GM12864 (cell line): ENCODE data around the gene INHA.

Experiments used
- DNase-seq: peaks from one replicate; pipeline ENCODE4 v3.0.0-alpha.2; 2011; ENCODE audit warnings: low read depth
- H3K4me3 ChIP-seq: 2 replicates; pipeline ENCODE4 v1.5.1; 2011; ENCODE audit warnings: mild to moderate bottlenecking, low read depth, low read length, control low read depth
- TF ChIP-seq, protein P1 (sequence below): IDR thresholded peaks from 2 replicates; pipeline ENCODE4 v1.5.1; 2011; ENCODE audit warnings: low read depth, mild to moderate bottlenecking, moderate library complexity, low read length, control low read depth, inconsistent platforms; ENCODE audit errors: missing control alignments

INHA gene

DNA sequence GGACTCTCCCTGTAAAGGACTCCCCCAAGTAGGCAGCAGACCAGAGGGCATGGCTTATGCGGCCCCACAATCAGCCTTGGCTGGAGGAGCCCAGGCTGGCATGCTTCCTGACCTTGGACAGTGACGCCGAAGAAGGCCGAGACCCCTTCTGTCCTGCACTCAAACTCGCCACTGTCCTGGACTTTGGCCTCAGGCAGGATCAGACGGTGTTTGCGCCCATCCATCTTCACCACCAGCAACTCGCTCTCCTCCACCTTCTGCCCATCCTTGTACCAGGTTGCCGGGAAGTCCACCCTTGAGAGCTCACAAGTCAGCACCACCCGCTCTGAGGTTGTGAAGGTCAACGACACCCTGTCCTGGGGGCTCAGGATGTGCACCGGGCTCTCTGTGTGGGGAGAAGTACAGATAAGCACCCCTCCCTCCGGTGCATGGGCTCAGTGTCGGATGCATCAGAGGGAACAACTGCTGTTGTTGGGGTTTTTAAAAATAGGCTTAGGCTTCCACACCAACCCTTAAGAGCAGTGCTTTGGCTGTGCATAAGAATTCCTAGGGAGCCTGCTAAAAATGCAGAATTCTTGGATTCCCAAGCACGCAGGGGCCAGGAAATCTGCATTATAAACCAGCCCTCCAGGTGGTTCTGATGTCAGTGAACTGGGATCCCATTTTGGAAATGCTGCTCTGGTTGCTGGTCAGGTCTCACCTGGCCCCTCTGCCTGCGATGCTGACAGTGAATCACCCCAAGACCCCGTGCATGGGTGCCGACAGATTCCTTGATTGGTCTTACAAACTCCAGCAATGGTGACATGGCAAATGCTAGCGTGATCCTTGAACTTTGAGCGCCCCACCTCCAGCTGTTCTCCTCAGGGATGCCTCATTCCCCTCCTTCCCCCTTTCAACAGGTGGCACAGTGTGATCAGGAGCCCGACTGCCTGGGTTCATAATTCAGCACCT lies 6.7 kb upstream of the INHA start:
- no peak overlapping the region for H3K4me3 ChIP-seq
- TF ChIP-seq, protein P1, sequence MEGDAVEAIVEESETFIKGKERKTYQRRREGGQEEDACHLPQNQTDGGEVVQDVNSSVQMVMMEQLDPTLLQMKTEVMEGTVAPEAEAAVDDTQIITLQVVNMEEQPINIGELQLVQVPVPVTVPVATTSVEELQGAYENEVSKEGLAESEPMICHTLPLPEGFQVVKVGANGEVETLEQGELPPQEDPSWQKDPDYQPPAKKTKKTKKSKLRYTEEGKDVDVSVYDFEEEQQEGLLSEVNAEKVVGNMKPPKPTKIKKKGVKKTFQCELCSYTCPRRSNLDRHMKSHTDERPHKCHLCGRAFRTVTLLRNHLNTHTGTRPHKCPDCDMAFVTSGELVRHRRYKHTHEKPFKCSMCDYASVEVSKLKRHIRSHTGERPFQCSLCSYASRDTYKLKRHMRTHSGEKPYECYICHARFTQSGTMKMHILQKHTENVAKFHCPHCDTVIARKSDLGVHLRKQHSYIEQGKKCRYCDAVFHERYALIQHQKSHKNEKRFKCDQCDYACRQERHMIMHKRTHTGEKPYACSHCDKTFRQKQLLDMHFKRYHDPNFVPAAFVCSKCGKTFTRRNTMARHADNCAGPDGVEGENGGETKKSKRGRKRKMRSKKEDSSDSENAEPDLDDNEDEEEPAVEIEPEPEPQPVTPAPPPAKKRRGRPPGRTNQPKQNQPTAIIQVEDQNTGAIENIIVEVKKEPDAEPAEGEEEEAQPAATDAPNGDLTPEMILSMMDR = no peak
- no peak for DNase-seq

DNA sequence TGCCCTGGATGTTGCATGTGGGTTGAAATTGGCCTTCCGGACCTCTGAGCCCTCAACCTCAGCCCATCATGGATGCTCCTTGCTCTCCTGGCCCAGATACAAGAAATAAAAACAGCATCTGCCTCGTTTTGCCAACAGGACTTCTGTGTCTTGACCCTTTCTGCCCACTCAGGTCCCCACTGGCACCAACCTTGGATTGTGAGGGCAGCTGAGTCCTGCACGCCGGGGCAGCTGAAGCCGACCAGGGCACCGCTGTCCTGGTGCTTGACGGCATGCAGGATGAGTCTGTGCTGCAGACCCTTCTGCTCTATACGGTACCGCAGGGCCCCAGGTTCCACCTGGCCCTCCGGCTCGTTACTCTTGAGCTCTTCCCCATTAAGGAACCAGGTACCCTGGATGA lies 5.5 kb upstream of the INHA start:
- no peak for DNase-seq
- H3K4me3 ChIP-seq = no peak overlapping the region
- TF ChIP-seq, protein P1 = no peak

DNA sequence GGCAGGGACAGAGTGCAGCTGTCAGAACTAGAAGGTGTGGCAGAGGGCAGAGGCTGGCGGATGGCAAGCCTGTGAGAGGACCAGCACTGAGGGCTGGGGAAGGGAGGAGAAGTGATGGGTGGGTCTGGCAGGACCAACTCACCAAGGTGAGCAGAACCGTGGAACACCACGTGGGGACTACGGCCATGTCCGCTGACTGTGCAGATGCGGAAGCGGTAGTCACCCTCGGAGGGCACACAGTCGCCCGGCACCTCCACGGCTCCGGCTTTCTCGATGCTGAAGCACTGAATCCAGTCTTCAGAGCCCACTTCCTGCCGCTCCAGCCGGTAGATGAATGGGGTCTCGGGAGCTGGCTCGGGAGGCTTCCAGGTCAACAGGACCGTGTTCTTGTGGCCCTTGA lies 5.0 kb upstream of the INHA start:
- TF ChIP-seq, protein P1 = no peak
- no peak overlapping the region for H3K4me3 ChIP-seq
- DNase-seq = no peak

DNA sequence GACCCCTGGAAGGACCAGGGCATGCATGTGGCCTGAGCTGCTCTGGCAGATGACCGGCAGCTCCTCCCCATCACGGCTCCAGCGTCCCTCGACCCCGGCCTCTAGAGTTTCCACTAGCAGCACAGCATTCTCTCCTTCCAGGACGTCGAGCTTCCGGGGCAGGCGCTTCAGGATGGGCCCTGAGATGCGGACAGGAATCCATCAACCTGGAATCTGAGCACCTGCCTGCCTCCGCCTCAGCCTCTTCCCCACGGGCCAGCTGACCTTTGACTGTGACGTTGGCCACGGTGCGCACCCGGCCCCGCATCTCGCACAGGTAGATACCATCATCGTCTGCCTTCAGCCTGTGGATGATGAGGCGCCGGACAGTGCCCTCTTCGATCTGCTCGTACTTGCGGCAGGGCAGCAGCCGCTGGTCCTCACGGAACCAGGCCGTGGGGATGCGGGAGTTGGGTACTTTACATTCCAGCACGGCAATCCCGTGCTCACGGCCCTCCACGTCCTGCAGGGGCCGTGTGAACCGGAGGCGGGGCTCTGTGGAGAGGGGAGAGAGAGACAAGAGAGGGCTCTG lies 4.2 kb upstream of the INHA start:
- H3K4me3 ChIP-seq = no peak overlapping the region
- DNase-seq = no peak
- TF ChIP-seq, protein P1 = no peak

DNA sequence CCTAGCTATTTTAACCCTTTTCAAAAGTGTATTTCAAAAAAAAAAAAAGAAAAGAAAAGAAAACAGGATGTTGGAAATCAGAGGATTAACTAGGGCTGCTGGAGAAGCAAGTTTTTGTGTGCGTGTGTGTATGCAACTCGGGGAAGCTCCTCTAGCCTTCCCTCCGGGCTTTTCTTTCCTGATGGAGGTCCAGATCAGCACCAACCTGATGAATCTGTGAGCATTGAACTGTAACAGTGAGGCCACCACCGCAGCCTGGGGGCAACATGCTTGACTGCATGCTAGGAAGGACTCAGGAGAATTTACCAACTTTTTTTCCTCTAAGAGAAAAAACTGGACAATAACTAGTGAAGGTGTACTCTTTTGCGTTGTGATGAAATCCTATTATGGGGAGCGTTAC lies 3.1 kb upstream of the INHA start:
- TF ChIP-seq, protein P1 = no peak
- no peak overlapping the region for H3K4me3 ChIP-seq
- no peak for DNase-seq

DNA sequence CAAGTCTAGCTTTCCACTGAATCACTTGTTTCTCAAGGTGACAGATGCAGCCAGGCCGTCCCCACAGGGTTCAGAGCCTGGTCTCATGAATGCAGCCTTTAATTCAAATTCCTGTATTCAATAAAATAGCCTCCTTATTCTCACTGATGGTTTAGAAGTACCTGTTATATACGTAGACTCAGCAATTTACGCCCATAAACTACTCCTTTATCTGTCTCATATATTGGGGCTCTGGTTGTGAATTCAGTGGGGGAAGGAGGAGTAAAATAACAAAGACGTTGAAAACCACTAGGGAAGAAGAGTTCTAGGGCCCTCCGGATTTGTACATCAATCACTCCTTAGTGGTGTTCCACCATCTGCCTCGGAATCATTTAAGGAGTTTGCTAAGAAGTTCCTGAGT lies 2.5 kb upstream of the INHA start:
- DNase-seq = no peak
- TF ChIP-seq, protein P1 = no peak
- H3K4me3 ChIP-seq = no peak overlapping the region
